Neural cell (in vitro differentiated cells): ENCODE measurements around the gene SLC45A1. TPM values are rescaled to one million over a fixed set of nuclear protein-coding genes. Genes with fewer than 3 reads are reported as not detected.

ENCODE experiments used
- H2AFZ ChIP-seq: fragments of 200-600, 300-800 bp; sonication (generic), shearing (Covaris generic); 2 replicates; pipeline ENCODE4 v1.6.0; 2014; ENCODE audit warnings: low read depth, mild to moderate bottlenecking, antibody characterized with exemption, low read length, moderate library complexity
- H3F3A ChIP-seq: fragments of 200-600 bp; shearing (Covaris generic); 2 replicates; pipeline ENCODE4 v1.6.1; 2016; ENCODE audit warnings: mild to moderate bottlenecking, moderate library complexity, mixed read lengths, antibody characterized with exemption, low read length; ENCODE audit not compliant: insufficient read depth, poor library complexity, severe bottlenecking
- H3K27ac ChIP-seq: fragments of 200-600, 300-800 bp; sonication (generic), shearing (Covaris generic); 2 replicates; pipeline ENCODE4 v1.5.1; 2014; ENCODE audit warnings: mild to moderate bottlenecking, low read length, moderate library complexity
- H3K27me3 ChIP-seq: fragments of 300-800, 200-600 bp; sonication (generic), shearing (Covaris generic); 2 replicates; pipeline ENCODE4 v1.6.0; 2014; ENCODE audit warnings: mild to moderate bottlenecking, low read depth, low read length, moderate library complexity; ENCODE audit not compliant: insufficient read depth
- H3K36me3 ChIP-seq: fragments of 300-800, 200-600 bp; sonication (generic), shearing (Covaris generic); 2 replicates; pipeline ENCODE4 v1.5.1; 2014; ENCODE audit warnings: mild to moderate bottlenecking, antibody characterized with exemption, low read length, moderate library complexity; ENCODE audit not compliant: insufficient read depth
- H3K4me2 ChIP-seq: fragments of 300-800, 200-600 bp; sonication (generic), shearing (Covaris generic); 2 replicates; pipeline ENCODE4 v1.6.0; 2014; ENCODE audit warnings: mild to moderate bottlenecking, low read length
- H3K4me3 ChIP-seq: fragments of 300-800, 200-600 bp; sonication (generic), shearing (Covaris generic); 2 replicates; pipeline ENCODE4 v1.5.1; 2014; ENCODE audit warnings: mild to moderate bottlenecking, low read length, moderate library complexity
- H3K79me2 ChIP-seq: fragments of 200-600 bp; shearing (Covaris generic); replicated peaks from 2 replicates; pipeline ENCODE4 v1.6.0; 2014; ENCODE audit warnings: mild to moderate bottlenecking, low read length, moderate library complexity; ENCODE audit not compliant: insufficient read depth
- H3K9ac ChIP-seq: fragments of 300-800, 200-600 bp; sonication (generic), shearing (Covaris generic); 2 replicates; pipeline ENCODE4 v1.6.1; 2016; ENCODE audit warnings: mild to moderate bottlenecking, low read length, mixed read lengths
- H3K9me2 ChIP-seq: fragments of 200-600 bp; shearing (Covaris generic); 2 replicates; pipeline ENCODE4 v1.6.1; 2016; ENCODE audit warnings: mild to moderate bottlenecking, low read length, mixed read lengths; ENCODE audit not compliant: insufficient read depth
- H3K9me3 ChIP-seq: fragments of 200-600, 300-800 bp; sonication (generic), shearing (Covaris generic); 2 replicates; pipeline ENCODE4 v1.6.1; 2016; ENCODE audit warnings: mild to moderate bottlenecking, mixed run types, low read length, moderate library complexity, mixed read lengths
- H4K20me1 ChIP-seq: fragments of 200-600 bp; shearing (Covaris generic); 2 replicates; pipeline ENCODE4 v1.6.1; 2016; ENCODE audit warnings: mild to moderate bottlenecking, mixed run types; ENCODE audit not compliant: insufficient read depth
- CTCF ChIP-seq: fragments of 450-650 bp; IDR thresholded peaks from 2 replicates; pipeline ENCODE4 v1.5.1; 2014; ENCODE audit warnings: antibody characterized with exemption, mild to moderate bottlenecking, moderate library complexity; ENCODE audit not compliant: poor library complexity, severe bottlenecking
- EP300 ChIP-seq: fragments of 450-650 bp; conservative IDR thresholded peaks from 2 replicates; pipeline ENCODE4 v1.6.1; 2014; ENCODE audit warnings: antibody characterized with exemption, mild to moderate bottlenecking, moderate library complexity; ENCODE audit not compliant: poor library complexity, severe bottlenecking
- EZH2 ChIP-seq: fragments of 200-600, 300-800 bp; shearing (Covaris generic), sonication (generic); IDR thresholded peaks from 2 replicates; pipeline ENCODE4 v1.6.1; 2014; ENCODE audit warnings: antibody characterized with exemption, low read length, borderline replicate concordance, mild to moderate bottlenecking; ENCODE audit not compliant: insufficient read depth, poor library complexity, severe bottlenecking
- MXI1 ChIP-seq: fragments of 450-650 bp; conservative IDR thresholded peaks from 2 replicates; pipeline ENCODE4 v1.6.1; 2014; ENCODE audit warnings: antibody characterized with exemption, mild to moderate bottlenecking; ENCODE audit not compliant: poor library complexity, severe bottlenecking
- POLR2AphosphoS5 ChIP-seq: IDR thresholded peaks from 2 replicates; pipeline ENCODE4 v1.6.1; 2012
- RAD21 ChIP-seq: fragments of 450-650 bp; conservative IDR thresholded peaks from 2 replicates; pipeline ENCODE4 v1.6.1; 2014; ENCODE audit warnings: antibody characterized with exemption, mild to moderate bottlenecking, moderate library complexity
- REST ChIP-seq: IDR thresholded peaks from 2 replicates; pipeline ENCODE4 v1.6.1; 2012; ENCODE audit warnings: borderline replicate concordance
- SMC3 ChIP-seq: fragments of 450-650 bp; conservative IDR thresholded peaks from 2 replicates; pipeline ENCODE4 v1.6.1; 2014; ENCODE audit warnings: antibody characterized with exemption, mild to moderate bottlenecking, moderate library complexity; ENCODE audit not compliant: poor library complexity
- TAF1 ChIP-seq: IDR thresholded peaks from 2 replicates; pipeline ENCODE4 v1.6.1; 2012; ENCODE audit warnings: low read depth
- polyA plus RNA-seq: library from polyadenylated mRNA; depleted of rRNA; stranded (reverse); fragments of >200 nt; gene quantifications from 2 replicates; pipeline ENCODE4 v1.2.3, GENCODE V29; 2014

Gene SLC45A1
- polyA plus RNA-seq, 1 donor from 2014 or later, result 7.1 TPM

GRCh38 chr1:8374356-8374755, 56.4 kb downstream of the SLC45A1 start:
- no peaks in the 10 kb centered on the region for H3K27me3 ChIP-seq
- H3K36me3 ChIP-seq, result no peaks in the 10 kb centered on the region
- no peak overlapping the region for H3K4me2 ChIP-seq
- H3K4me3 ChIP-seq, result no peak overlapping the region
- H3K79me2 ChIP-seq, result peaks cover 11% of the 10 kb centered on the region
- H3K9me3 ChIP-seq, result no peaks in the 10 kb centered on the region
- no peak overlapping the region for H3K27ac ChIP-seq
- H3F3A ChIP-seq, result no peaks in the 10 kb centered on the region
- H4K20me1 ChIP-seq, result no peaks in the 10 kb centered on the region
- no peak for TF ChIP-seq CTCF
- TF ChIP-seq TAF1, result no peak
- no peak for TF ChIP-seq POLR2AphosphoS5
- no peak for TF ChIP-seq REST
- no peak for TF ChIP-seq EZH2
- no peak for TF ChIP-seq RAD21
- TF ChIP-seq EP300, result no peak
- no peak for TF ChIP-seq SMC3
- no peak for TF ChIP-seq MXI1
- H3K9ac ChIP-seq, result no peak overlapping the region
- no peaks in the 10 kb centered on the region for H3K9me2 ChIP-seq
- H2AFZ ChIP-seq, result no peak overlapping the region

- Histone ChIP-seq H3K27me3 (no peaks in the 10 kb centered on the region), H2AFZ (no peak overlapping the region), H3K27ac (no peak overlapping the region), H3K9me2 (no peaks in the 10 kb centered on the region), H3K9me3 (no peaks in the 10 kb centered on the region), H3K79me2 (peaks cover 15% of the 10 kb centered on the region), H4K20me1 (no peaks in the 10 kb centered on the region), H3K36me3 (no peaks in the 10 kb centered on the region), H3K9ac (no peak overlapping the region), H3F3A (no peaks in the 10 kb centered on the region), H3K4me2 (no peak overlapping the region), H3K4me3 (no peak overlapping the region)
- no peak for TF ChIP-seq CTCF
- no peak for TF ChIP-seq RAD21
- TF ChIP-seq MXI1, result no peak
- no peak for TF ChIP-seq REST
- no peak for TF ChIP-seq POLR2AphosphoS5
- no peak for TF ChIP-seq EP300
- no peak for TF ChIP-seq TAF1
- TF ChIP-seq SMC3, result no peak
- no peak for TF ChIP-seq EZH2
These were observed 56.9 kb downstream of the SLC45A1 start for GRCh38 chr1:8374812-8375211.
